Stimulated activated CD4-positive, alpha-beta T cell treated with anti-CD3 and anti-CD28 coated beads, Interleukin-15, amount 100 ng/mL, for 24 hours (primary cell): ENCODE data around the gene PGAP3.
"Not testable (repeated sequence)": the region's sequence is repeated elsewhere in the genome, so short reads cannot be mapped to it uniquely, and the experiment has no call there.

Experiments
- DNase-seq: peaks from one replicate; pipeline ENCODE4 v3.0.0-alpha.2; 2020

The PGAP3 gene

GRCh38 chr17:39715375-39716072, 27.7 kb upstream of the PGAP3 start:
- DNase-seq, result no peak

GRCh38 chr17:39714234-39714633, 26.4 kb upstream of the PGAP3 start:
- DNase-seq, result no peak

- no peak for DNase-seq
These were observed 24.0 kb upstream of the PGAP3 start for GRCh38 chr17:39711851-39712250.

DNA sequence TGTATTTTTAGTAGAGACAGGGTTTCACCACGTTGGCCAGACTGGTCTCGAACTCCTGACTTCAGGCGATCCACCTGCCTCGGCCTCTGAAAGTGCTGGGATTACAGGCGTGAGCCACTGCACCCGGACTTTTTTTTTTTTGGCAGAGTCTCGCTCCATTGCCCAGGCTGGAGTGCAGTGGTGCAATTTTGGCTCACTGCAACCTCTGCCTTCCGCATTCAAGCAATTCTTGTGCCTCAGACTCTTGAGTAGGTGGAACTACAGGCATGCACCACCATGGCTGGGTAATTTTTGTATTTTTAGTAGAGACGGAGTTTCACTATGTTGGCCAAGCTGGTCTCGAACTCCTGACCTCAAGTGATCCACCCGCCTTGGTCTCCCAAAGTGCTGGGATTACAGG, 23.2 kb upstream of the PGAP3 start:
- not testable (repeated sequence) for DNase-seq

DNA sequence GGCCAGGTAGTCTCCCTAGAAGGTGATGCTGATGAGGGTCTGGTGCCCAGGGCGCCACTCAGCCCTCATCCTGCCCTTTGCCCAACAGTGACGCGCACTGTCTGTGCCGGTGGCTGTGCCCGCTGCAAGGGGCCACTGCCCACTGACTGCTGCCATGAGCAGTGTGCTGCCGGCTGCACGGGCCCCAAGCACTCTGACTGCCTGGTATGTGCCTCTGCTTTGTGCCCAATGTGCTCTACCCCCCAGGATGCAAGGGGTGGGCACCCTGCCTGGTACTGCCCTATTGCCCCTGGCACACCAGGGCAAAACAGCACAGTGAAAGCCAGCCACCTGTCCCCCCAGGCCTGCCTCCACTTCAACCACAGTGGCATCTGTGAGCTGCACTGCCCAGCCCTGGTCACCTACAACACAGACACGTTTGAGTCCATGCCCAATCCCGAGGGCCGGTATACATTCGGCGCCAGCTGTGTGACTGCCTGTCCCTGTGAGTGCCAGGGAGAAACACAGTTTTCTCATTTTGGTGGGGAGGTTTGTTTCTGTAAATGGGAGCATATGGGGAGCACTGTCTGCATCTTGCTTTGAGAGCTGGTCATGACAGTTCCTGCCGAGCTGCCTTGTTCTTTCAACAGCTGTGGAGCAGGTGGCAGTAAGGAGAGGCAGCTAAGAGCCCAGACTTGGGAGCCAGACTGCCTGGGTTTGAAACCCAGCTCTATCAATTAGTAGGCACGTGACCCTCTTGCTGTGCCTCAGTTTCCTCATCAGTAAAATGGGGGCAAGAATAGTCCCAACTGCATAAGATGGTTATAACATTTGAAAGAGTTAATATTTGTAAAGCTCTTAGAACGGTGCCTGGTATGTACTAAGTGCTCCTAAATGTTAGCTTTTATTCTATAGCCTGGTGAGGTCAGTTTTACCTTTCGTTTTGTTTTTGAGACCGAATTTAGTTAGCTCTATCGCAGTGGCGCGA, 22.4 kb upstream of the PGAP3 start:
- DNase-seq, result no peak

GRCh38 chr17:39709319-39709997, 21.6 kb upstream of the PGAP3 start:
- no peak for DNase-seq

GRCh38 chr17:39706921-39707337, 19.1 kb upstream of the PGAP3 start:
- no peak for DNase-seq

- no peak for DNase-seq
These were observed 18.5 kb upstream of the PGAP3 start for GRCh38 chr17:39706383-39706782.

GRCh38 chr17:39705786-39706348, 18.0 kb upstream of the PGAP3 start:
- DNase-seq, result no peak

DNA sequence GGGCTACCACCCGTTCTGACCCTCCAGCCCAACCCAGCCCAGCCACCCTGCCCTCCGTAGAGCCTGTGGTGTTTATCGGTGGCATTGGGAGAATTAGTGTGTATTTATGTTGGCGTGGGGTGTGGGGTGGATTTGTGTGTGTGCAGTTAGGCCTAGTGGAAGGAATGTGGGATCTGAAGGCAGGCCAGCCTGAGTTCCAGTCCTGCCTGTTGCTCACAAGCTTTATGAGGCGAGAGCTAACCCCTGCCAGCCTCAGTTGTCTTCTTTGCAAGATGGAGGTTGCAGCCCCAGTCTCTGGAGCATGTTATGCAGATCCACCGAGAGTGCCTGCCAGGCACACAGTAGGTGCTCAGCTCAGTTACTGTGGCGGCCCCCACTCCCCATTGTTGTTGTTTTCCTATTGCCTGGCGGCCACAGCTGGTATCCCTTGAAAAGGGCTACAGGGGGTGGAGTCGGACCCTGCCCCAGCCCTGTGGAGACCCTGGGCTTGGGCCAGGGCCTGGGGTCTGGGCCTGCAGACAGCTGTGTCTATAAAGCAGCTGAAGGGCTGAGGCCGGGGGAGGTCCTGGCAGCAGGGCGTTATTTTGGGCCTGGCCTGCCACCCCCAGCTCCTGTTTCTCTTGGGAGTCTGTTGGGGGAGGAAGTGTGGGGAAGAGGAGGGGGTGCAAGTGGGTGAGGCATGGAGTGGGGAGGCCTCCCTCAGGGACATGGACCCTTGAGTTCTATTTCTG, 17.1 kb upstream of the PGAP3 start:
- DNase-seq, result no peak

DNA sequence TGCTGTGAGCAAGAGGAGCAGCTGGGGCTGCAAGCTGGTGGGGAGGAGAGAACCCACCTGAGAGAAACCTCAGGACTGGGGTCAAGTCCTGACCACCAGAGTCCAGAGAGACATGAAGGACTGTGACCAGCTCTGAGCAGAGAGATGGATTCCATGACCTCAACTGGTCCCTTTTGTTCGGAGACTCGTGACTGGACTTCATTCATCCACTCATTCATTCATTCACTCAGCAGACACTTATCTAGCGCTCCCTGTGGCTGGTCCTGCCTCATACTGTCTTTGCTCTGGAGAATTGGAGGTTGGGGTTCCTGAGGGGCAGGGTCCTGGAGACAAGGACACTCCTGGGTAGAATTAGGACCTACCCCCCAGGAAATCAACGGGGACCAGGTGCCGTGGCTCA, 16.1 kb upstream of the PGAP3 start:
- DNase-seq, result no peak

- DNase-seq, result no peak
These were observed 15.3 kb upstream of the PGAP3 start for GRCh38 chr17:39702901-39703893.

DNA sequence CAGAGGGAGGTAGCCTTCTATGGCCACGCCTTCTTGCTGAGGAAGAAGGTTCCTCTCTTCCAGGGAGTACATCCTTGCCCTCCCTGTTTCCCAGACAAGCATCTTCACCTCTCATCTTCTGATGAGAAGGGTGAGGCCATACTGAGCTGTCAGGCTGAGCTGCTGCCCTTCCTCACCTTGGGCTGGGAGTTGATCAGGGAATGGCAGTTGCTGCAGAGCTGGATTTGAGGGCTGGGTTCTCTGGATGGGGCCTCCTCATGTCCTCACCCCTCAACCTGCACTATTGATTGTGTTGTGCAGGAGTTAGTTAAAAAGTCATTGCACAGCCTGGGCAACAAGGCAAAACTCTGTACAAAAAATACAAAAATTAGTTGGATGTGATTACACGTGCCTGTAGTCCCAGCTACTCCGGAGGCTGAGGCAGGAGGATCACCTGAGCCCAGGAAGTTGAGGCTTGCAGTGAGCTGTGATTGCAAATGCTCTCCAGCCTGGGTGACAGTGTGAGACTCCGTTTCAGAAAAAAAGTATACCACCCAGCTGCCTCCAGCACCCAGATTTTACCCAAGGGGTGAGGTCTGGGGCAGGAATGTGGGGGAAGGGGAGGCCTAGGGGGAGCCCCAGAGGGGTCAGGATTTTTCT, 14.0 kb upstream of the PGAP3 start:
- no peak for DNase-seq

DNA sequence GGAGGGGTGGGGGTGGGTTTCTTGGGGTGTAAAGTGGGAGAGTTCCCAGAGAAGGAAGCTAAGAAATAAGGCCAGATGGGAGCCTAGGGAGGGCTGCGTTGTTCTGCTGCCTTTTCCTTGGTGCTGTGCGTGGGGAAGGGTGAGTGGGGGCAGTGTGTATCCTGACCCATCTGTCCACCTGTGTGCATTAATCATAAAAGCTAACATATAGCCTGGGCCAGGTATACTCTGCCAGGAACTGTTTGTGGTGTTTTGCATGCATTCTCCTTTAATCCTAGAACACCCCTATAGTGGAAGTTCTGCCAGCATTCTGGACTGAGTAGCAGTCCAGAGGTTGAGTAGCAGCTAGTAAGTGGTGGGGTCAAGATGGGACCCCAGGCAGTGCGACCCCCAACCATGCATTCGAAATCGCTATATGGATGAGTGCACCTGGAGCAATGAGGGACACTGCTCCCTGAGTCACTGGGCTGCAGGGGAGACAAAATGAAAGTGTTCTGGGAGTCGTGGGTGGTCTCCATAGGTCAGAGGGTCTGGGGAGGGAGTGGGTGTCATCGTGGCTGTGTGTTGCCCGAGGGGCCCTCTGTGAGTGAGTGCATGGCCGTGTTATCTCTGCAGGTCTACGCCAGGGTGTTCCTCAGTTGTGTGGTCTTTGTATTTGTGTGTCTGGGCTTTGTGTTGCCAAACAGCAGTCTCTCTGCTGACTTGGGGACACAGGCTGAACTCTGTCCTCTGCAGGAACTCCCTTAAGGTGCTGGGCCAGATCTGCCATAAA, 13.3 kb upstream of the PGAP3 start:
- DNase-seq, result no peak

- no peak for DNase-seq
These were observed 12.5 kb upstream of the PGAP3 start for GRCh38 chr17:39700148-39700987.

DNA sequence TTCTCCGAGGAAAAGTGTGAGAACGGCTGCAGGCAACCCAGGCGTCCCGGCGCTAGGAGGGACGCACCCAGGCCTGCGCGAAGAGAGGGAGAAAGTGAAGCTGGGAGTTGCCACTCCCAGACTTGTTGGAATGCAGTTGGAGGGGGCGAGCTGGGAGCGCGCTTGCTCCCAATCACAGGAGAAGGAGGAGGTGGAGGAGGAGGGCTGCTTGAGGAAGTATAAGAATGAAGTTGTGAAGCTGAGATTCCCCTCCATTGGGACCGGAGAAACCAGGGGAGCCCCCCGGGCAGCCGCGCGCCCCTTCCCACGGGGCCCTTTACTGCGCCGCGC, 11.9 kb upstream of the PGAP3 start, which contains the start of gene ERBB2:
Gene ERBB2, plus strand, starts transcription at position 247 of the 330 bp plus-strand sequence. CDS start 175 bp downstream, outside the sequence.
- no peak for DNase-seq

DNA sequence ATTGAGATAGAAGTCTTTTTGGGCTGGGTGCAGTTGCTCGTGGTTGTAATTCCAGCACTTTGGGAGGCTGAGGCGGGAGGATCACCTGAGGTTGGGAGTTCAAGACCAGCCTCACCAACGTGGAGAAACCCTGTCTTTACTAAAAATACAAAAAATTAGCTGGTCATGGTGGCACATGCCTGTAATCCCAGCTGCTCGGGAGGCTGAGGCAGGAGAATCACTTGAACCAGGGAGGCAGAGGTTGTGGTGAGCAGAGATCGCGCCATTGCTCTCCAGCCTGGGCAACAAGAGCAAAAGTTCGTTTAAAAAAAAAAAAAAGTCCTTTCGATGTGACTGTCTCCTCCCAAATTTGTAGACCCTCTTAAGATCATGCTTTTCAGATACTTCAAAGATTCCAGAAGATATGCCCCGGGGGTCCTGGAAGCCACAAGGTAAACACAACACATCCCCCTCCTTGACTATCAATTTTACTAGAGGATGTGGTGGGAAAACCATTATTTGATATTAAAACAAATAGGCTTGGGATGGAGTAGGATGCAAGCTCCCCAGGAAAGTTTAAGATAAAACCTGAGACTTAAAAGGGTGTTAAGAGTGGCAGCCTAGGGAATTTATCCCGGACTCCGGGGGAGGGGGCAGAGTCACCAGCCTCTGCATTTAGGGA, 11.4 kb upstream of the PGAP3 start:
- not testable (repeated sequence) for DNase-seq

DNA sequence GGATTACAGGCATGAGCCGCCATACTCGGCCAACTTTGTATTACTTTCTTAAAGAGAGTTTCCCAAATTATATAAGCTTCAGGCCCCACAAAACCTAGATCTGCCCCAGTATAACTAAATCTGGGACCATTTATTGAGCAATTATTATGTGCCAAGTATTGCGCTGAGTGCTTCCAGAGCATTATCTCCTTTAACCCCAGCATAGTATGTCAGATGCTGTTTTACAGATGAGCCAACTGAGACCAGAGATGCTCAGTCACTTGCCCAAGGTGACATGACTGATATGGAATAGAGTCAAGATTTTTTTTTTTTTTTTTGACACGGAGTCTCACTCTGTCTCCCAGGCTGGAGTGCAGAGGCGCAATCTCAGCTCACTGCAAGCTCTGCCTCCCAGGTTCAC, 10.1 kb upstream of the PGAP3 start:
- DNase-seq, result no peak
